NCI-H2171 treated with DMSO at 0.1 percent for 48 hours (cell line): ENCODE data around the gene CNFN.
"Not testable (repeated sequence)": the region's sequence is repeated elsewhere in the genome, so short reads cannot be mapped to it uniquely, and the experiment has no call there.

Experiments
- DNase-seq: peaks from one replicate; lab custom pipeline; 2025; lab: John Stamatoyannopoulos, UW

The CNFN gene

DNA sequence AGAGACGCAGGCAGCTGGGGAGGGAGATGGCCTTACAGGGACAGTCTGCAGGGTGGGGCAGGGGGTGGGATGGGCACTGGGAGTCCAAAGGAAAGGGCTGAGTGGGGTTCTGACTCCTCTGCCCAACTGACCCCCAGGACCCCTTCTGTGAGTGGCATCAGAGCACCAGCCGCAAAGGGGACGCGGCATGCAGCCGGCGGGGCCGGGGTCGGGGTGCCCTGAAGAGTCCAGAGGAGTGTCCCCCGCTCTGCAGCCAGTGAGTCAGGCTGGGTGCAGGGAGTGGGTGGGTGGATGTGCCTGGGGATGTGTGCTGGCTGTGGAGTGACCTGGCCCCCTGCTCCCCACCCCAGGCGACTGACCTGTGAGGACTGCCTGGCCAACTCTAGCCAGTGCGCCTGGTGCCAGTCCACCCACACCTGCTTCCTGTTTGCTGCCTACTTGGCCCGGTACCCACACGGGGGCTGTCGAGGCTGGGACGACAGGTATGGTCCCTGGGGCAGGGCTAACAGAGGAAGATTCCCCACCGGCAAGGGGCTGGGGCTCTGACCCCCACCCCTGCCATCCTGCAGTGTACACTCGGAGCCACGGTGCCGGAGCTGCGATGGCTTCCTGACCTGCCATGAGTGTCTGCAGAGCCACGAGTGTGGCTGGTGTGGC is 38.9 kb downstream of the CNFN start:
- DNase-seq, result no peak

DNA sequence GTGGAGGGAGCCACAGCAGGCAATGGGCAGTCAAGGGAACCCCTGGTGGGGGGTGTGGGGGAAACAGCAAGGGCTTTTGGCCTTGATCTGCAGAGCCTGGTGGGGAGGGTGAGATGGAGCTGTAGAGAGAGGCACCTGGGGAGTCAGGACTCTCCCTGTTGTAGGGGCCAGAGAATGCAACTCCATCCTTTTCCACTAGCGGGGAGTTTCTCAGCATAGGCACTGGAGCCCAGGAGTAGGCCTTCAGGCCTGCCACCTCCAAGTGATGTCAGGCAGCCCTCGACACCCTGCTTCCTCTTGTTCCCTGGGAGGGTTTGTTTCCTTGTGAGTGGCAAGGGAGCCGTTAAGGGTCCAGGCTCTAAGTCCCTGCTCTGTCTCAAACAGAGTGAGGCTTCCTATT is 39.7 kb downstream of the CNFN start:
- no peak for DNase-seq

DNA sequence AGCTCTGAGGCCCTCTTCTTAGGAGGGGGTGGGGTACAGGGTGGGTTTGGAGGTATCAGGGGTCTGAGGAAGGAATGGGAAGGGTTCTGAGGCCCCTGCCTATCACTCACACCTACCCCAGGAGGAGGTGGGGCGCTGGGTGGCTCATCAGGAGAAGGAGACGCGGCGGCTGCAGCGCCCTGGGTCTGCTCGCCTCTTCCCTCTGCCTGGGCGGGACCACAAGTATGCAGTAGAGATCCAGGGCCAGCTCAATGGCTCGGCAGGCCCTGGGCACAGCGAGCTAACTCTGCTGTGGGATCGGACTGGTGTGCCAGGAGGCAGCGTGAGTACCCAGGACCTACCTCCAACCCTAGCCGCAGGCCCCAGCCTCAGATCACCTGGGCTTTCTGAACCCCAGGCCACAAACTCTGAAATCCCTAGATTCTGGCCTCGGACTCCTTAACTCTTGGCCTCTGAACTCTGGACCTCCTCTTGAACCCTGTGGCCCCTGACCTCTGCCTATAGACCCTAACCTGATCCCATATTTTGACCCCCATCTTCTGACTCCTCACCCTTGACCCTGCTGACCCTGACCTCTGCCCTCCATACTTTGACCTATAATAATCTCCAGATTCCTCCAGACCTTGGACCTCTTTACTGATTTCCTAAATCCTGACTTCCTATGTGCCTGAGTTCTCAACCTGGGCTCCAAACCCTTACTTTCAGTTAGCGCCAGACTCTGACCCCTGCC is 40.6 kb downstream of the CNFN start:
- no peak for DNase-seq

DNA sequence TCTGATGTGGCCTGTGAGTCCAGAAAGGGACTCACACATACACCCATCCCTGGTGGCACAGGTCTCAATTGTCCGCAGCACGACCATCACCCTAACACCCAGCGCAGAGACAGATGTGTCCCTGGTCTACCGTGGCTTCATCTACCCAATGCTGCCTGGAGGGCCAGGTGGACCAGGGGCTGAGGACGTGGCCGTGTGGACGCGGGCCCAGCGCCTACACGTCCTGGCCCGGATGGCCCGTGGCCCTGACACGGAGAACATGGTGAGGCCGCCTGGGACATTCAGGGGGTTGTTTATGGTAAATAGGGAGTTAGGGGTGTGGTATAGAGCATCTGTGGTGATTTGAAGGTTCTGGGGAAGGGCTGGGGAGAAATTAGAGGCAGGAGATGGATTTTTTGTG is 41.9 kb downstream of the CNFN start:
- no peak for DNase-seq

DNA sequence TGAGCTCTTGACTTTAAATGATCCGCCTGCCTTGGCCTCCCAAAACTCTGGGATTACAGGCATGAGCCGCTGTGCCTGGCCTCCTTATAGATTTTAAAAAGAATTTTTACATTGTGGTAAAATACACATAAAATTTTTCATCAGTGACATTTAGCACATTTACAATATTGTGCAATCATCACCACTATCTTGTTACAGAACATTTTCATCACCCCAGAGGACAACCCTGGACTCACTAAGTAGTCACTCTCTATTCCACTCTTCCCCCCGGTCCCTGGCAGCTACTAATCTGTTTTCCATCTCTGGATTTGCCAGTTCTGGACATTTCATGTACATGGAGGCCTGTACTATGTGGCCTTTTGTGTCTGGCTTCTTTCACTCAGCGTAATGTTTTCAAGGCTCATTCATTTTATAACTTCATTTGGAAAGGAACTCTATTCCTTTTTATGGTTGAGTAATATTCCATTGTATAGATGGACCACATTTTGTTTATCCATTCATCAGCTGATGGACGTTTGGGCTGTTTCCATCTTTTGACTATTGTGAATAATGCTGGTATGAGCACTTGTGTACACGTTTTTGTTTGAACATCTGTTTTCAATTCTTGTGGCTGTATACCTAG is 44.8 kb downstream of the CNFN start:
- DNase-seq, result no peak

DNA sequence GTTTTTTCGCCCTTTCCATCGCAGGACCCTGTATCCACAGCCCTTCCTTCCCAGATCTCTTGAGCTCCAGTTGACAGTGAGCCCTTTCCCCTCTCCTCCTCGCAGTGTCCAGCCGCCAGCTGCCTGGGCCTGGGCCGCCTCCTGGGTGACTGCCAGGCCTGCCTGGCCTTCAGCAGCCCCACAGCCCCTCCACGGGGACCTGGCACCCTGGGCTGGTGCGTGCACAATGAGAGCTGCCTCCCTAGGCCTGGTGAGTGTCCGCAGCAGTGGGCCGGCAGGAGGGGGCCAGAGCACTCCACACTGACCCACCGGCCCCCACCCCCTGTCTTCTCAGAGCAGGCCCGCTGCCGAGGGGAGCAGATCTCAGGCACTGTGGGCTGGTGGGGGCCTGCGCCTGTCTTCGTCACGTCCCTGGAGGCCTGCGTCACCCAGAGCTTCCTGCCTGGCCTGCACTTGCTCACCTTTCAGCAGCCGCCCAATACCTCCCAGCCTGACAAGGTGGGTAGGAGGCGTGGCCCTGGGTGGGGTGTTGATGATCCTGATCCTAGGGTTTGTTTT is 45.7 kb downstream of the CNFN start:
- DNase-seq, result no peak

DNA sequence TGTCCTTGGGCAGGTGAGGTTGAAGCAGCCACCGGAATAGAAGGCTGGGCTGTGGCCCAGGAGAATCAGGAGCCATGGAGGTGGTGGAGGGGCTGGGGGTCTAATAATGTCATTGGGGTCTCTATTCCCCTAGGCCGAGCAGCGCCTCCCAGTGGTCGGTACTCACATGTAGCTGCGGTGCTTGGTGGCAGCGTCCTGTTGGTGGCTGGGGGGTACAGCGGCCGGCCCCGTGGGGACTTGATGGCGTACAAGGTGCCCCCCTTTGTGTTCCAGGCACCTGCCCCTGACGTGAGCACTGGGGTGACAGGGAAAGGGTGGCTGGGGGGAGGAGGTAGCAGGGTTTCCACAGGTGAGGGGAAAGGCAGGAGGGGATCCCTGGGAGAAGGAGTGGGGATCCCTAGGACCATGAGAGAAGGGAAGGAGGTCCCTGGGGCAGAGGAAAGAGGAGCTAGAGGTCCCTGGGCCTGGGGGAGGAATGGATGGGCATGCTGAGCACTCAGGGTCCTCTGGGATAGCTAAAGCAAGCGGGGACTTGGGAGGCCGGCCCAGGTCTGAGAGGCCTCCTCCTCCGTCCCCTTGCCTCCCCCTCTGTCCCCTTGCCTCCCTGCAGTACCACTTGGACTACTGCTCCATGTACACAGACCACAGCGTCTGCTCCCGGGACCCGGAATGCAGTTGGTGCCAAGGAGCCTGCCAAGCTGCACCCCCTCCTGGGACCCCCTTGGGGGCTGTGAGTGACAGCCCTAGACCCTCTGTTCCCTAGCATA is 46.6 kb downstream of the CNFN start:
- no peak for DNase-seq

DNA sequence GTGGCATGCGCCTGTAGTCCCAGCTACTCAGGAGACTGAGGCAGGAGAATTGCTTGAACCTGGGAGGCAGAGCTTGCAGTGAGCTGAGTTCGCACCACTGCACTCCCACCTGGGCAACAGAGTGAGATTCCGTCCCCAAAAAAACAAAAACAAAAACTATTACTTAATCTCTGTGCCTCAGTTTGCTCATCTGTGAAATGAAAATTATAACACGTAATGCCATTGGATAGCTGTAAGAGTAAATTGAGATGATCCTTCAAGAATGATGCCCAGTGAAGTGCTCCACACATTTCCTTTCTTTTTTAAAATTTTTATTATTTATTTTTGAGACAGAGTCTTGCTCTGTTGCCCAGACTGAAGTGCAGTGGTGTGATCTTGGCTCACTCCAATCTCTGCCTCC is 50.2 kb downstream of the CNFN start:
- DNase-seq, result not testable (repeated sequence)

DNA sequence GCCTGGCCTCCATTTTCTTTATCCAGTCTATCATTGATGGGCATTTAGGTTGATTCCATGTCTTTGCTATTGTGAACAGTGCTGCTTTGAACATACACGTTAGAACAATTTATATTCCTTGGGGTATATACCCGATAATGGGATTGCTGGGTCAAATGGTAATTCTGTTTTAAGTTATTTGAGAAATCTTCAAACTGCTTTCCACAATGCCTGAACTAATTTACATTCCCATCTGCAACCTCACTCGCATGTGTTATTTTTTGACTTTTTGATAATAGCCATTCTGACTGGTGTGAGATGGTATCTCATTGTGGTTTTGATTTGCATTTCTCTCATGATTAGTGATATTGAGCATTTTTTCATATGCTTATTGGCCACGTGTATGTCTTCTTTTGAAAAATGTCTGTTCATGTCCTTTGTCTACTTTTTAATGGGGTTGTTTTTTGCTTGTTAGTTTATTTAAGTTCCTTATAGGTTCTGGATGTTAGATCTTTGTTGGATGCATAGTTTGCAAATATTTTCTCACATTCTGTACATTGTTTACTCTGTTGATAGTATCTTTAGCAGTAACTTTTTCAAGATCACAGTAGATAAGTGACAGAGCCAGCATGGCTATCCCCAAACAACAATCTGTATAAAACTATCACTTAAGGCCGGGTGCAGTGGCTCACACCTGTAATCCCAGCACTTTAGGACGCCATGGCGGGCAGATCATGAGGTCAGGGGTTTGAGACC is 50.8 kb downstream of the CNFN start:
- not testable (repeated sequence) for DNase-seq
